GM18511 (cell line): ENCODE results near the gene CD96.
"Not testable (repeated sequence)": the region's sequence is repeated elsewhere in the genome, so short reads cannot be mapped to it uniquely, and the experiment has no call there.

Source experiments
- ATAC-seq: cut with Tn5 transposase; IDR thresholded peaks from one replicate; pipeline ENCODE4 v1.9.1; 2021; ENCODE audit warnings: mild to moderate bottlenecking, moderate library complexity; ENCODE audit not compliant: unreplicated experiment

The CD96 gene

GRCh38 chr3:111548756-111549155 lies 6.8 kb downstream of the CD96 start:
- no peak for ATAC-seq

- not testable (repeated sequence) for ATAC-seq
These were observed 19.9 kb downstream of the CD96 start for GRCh38 chr3:111561902-111562301.

- ATAC-seq = no peak
These were observed 24.8 kb downstream of the CD96 start for GRCh38 chr3:111566844-111567243.

GRCh38 chr3:111568355-111568754 lies 26.4 kb downstream of the CD96 start:
- ATAC-seq = no peak

- ATAC-seq = no peak
These were observed 26.9 kb downstream of the CD96 start for GRCh38 chr3:111568911-111569310.

GRCh38 chr3:111570404-111571030 lies 28.5 kb downstream of the CD96 start:
- ATAC-seq = no peak

GRCh38 chr3:111571282-111571681 lies 29.3 kb downstream of the CD96 start:
- no peak for ATAC-seq

- no peak for ATAC-seq
These were observed 30.0 kb downstream of the CD96 start for GRCh38 chr3:111571907-111572460.

- ATAC-seq = no peak
These were observed 35.1 kb downstream of the CD96 start for GRCh38 chr3:111577113-111577512.

GRCh38 chr3:111577798-111578685 lies 36.0 kb downstream of the CD96 start:
- peak; percentile 95 for ATAC-seq

- no peak for ATAC-seq
These were observed 36.9 kb downstream of the CD96 start for GRCh38 chr3:111578867-111579266.

GRCh38 chr3:111579495-111579894 lies 37.5 kb downstream of the CD96 start:
- no peak for ATAC-seq

- ATAC-seq = no peak
These were observed 39.6 kb downstream of the CD96 start for GRCh38 chr3:111581403-111582119.

- ATAC-seq = no peak
These were observed 40.1 kb downstream of the CD96 start for GRCh38 chr3:111582120-111582474.

GRCh38 chr3:111584744-111585143 lies 42.7 kb downstream of the CD96 start:
- ATAC-seq = no peak

GRCh38 chr3:111585217-111585616 lies 43.2 kb downstream of the CD96 start:
- no peak for ATAC-seq

- no peak for ATAC-seq
These were observed 46.5 kb downstream of the CD96 start for GRCh38 chr3:111588527-111588926.

GRCh38 chr3:111589303-111590142 lies 47.5 kb downstream of the CD96 start:
- no peak for ATAC-seq

GRCh38 chr3:111590143-111590491 lies 48.1 kb downstream of the CD96 start:
- peak; percentile 28 for ATAC-seq

GRCh38 chr3:111591555-111591954 lies 49.6 kb downstream of the CD96 start:
- no peak for ATAC-seq

GRCh38 chr3:111592143-111592542 lies 50.1 kb downstream of the CD96 start:
- ATAC-seq = no peak
